OCI-LY3 (cell line): ENCODE data around the gene TMEM140.

Experiments used
- H2AFZ ChIP-seq: fragments of 200-600, 300-600 bp; shearing (Covaris generic); 2 replicates; pipeline ENCODE4 v1.6.0; 2014; ENCODE audit warnings: antibody characterized with exemption, low read depth, low read length
- H3K27ac ChIP-seq: fragments of 200-600, 300-600 bp; sonication (generic); 2 replicates; pipeline ENCODE4 v1.5.1; 2014; ENCODE audit warnings: mild to moderate bottlenecking, low read length, moderate library complexity, mixed read lengths
- H3K27me3 ChIP-seq: fragments of 200-600, 300-600 bp; sonication (generic); 2 replicates; pipeline ENCODE4 v1.6.1; 2014; ENCODE audit warnings: low read depth, low read length, mixed read lengths
- H3K36me3 ChIP-seq: fragments of 200-600, 300-600 bp; sonication (generic); replicated peaks from 2 replicates; pipeline ENCODE3; 2014; ENCODE audit warnings: low read depth, low read length, mixed read lengths
- H3K4me1 ChIP-seq: fragments of 300-600, 200-600 bp; sonication (generic); 2 replicates; pipeline ENCODE4 v1.6.1; 2014; ENCODE audit warnings: low read length, mixed read lengths
- H3K4me2 ChIP-seq: fragments of 200-600, 300-600 bp; sonication (generic); 2 replicates; pipeline ENCODE4 v1.6.1; 2014; ENCODE audit warnings: low read length, mixed read lengths
- H3K4me3 ChIP-seq: fragments of 300-600, 200-600 bp; sonication (generic); 2 replicates; pipeline ENCODE4 v1.5.1; 2014; ENCODE audit warnings: antibody characterized with exemption, mild to moderate bottlenecking, low read length, moderate library complexity
- H3K79me2 ChIP-seq: fragments of 300-600, 200-600 bp; shearing (Covaris generic); 2 replicates; pipeline ENCODE4 v1.6.1; 2014; ENCODE audit warnings: mild to moderate bottlenecking, low read length, mixed read lengths
- H3K9ac ChIP-seq: fragments of 300-600, 200-600 bp; shearing (Covaris generic); 2 replicates; pipeline ENCODE4 v1.6.0; 2014; ENCODE audit warnings: mild to moderate bottlenecking, low read length, moderate library complexity
- H3K9me3 ChIP-seq: fragments of 200-600, 300-600 bp; shearing (Covaris generic); 2 replicates; pipeline ENCODE4 v1.6.1; 2014; ENCODE audit warnings: low read length, mixed read lengths; ENCODE audit not compliant: insufficient read depth
- H4K20me1 ChIP-seq: fragments of 200-600, 300-600 bp; sonication (generic); 2 replicates; pipeline ENCODE4 v1.6.1; 2016; ENCODE audit warnings: low read length, mixed read lengths; ENCODE audit not compliant: insufficient read depth
- CTCF ChIP-seq: fragments of 200-600, 300-600 bp; sonication (generic); IDR thresholded peaks from 2 replicates; pipeline ENCODE4 v1.5.1; 2014; ENCODE audit warnings: antibody characterized with exemption, low read length, low read depth
- EZH2phosphoT487 ChIP-seq: fragments of 200-600 bp; shearing (Covaris generic); IDR thresholded peaks from 2 replicates; pipeline ENCODE4 v1.6.1; 2018; ENCODE audit warnings: antibody characterized with exemption, mixed run types, low read depth

TMEM140 gene

GRCh38 chr7:135180122-135180521 is 32.2 kb downstream of the TMEM140 start:
- Histone ChIP-seq H2AFZ (no peak overlapping the region), H3K4me1 (peaks cover 2% of the 10 kb centered on the region), H3K27ac (no peak overlapping the region), H3K79me2 (no peaks in the 10 kb centered on the region), H3K9ac (no peak overlapping the region), H4K20me1 (no peaks in the 10 kb centered on the region), H3K4me3 (no peak overlapping the region), H3K27me3 (no peaks in the 10 kb centered on the region), H3K4me2 (no peak overlapping the region), H3K9me3 (no peaks in the 10 kb centered on the region), H3K36me3 (peaks cover 10% of the 10 kb centered on the region)
- no peak for TF ChIP-seq EZH2phosphoT487
- no peak for TF ChIP-seq CTCF

- H3K36me3 ChIP-seq: peaks cover 21% of the 10 kb centered on the region
- no peaks in the 10 kb centered on the region for H3K79me2 ChIP-seq
- H3K27me3 ChIP-seq: peaks cover 4% of the 10 kb centered on the region; the same call in 1 of the 2 replicates
- no peaks in the 10 kb centered on the region for H4K20me1 ChIP-seq
- H3K4me2 ChIP-seq: no peak overlapping the region
- no peak overlapping the region for H3K9ac ChIP-seq
- H3K4me3 ChIP-seq: no peak overlapping the region
- peaks cover 14% of the 10 kb centered on the region for H3K4me1 ChIP-seq
- TF ChIP-seq CTCF (no peak), EZH2phosphoT487 (no peak)
- no peak overlapping the region for H2AFZ ChIP-seq
- H3K27ac ChIP-seq: no peak overlapping the region
- H3K9me3 ChIP-seq: no peaks in the 10 kb centered on the region
These were observed 33.5 kb downstream of the TMEM140 start for GRCh38 chr7:135181261-135181928.

- H3K27ac ChIP-seq: no peak overlapping the region
These were observed 34.2 kb downstream of the TMEM140 start for GRCh38 chr7:135181929-135182678.

More at GRCh38 chr7:135181929-135182678, 34.2 kb downstream of the TMEM140 start:
- no peak overlapping the region for H3K9ac ChIP-seq
- no peak overlapping the region for H2AFZ ChIP-seq
- no peak overlapping the region for H3K4me2 ChIP-seq
- peaks cover 4% of the 10 kb centered on the region; the same call in 1 of the 2 replicates for H3K27me3 ChIP-seq
- TF ChIP-seq EZH2phosphoT487 (no peak), CTCF (no peak)
- peaks cover 21% of the 10 kb centered on the region for H3K4me1 ChIP-seq
- peaks cover 21% of the 10 kb centered on the region for H3K36me3 ChIP-seq
- no peaks in the 10 kb centered on the region for H4K20me1 ChIP-seq
- no peak overlapping the region for H3K4me3 ChIP-seq
- H3K9me3 ChIP-seq: no peaks in the 10 kb centered on the region
- H3K79me2 ChIP-seq: no peaks in the 10 kb centered on the region
